ENCODE measurements around the gene KIF3A.

Gene KIF3A

DNA sequence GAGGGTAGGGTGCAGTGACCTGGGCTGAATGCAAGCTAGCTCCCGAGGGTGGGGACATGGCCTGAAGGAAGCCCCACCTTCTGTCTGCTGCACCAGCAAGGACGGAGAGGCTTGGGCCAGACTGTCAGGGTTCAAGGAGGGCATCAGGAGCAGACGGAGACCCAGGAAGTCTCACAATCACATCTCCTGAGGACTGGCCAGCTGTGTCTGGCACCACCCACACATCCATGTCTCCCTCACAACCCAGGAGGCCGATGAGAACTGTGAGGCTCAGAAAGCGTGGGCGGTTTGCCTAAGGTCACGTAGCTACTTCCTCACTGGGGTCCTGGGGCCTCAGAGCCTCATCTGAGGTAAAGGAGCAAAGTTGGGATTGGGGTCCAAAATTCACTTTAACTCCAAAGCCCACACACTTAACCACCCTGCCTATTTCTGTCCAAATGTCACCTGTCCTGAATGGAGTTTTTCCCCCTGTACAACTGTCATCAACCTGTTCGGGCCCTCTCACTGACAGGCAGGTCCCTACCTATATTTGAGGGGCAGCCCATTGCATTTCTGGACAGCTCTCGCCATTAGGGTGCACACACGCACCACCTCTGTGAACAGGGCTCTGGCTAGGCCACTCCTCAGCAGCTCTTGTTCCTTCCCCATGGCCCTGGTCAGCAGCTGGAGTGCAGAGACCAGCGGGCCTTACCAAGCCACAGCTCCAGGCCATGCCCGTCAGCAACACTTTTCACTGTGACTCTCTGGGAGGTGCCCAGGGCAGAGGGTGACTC, 75.9 kb downstream of the KIF3A start:
- no peak overlapping the region for H3K4me3 ChIP-seq (ENCODE audit: control insufficient read depth, low read depth, low read length)
- DNase-seq (ENCODE audit: low read depth), result peak; percentile 15
- TF ChIP-seq, protein P1, sequence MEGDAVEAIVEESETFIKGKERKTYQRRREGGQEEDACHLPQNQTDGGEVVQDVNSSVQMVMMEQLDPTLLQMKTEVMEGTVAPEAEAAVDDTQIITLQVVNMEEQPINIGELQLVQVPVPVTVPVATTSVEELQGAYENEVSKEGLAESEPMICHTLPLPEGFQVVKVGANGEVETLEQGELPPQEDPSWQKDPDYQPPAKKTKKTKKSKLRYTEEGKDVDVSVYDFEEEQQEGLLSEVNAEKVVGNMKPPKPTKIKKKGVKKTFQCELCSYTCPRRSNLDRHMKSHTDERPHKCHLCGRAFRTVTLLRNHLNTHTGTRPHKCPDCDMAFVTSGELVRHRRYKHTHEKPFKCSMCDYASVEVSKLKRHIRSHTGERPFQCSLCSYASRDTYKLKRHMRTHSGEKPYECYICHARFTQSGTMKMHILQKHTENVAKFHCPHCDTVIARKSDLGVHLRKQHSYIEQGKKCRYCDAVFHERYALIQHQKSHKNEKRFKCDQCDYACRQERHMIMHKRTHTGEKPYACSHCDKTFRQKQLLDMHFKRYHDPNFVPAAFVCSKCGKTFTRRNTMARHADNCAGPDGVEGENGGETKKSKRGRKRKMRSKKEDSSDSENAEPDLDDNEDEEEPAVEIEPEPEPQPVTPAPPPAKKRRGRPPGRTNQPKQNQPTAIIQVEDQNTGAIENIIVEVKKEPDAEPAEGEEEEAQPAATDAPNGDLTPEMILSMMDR (conservative IDR thresholded peaks at IDR 0.05; ENCODE audit: control insufficient read depth, insufficient read depth, low read depth, low read length), result no peak

GRCh38 chr5:132659598-132660493, 77.5 kb downstream of the KIF3A start:
- TF ChIP-seq, protein P1 (conservative IDR thresholded peaks at IDR 0.05; ENCODE audit: control insufficient read depth, insufficient read depth, low read depth, low read length), result no peak
- no peak overlapping the region for H3K4me3 ChIP-seq (ENCODE audit: control insufficient read depth, low read depth, low read length)
- DNase-seq (ENCODE audit: low read depth), result no peak

GRCh38 chr5:132658381-132659302, 78.7 kb downstream of the KIF3A start:
- DNase-seq (ENCODE audit: low read depth), result no peak
- no peak overlapping the region for H3K4me3 ChIP-seq (ENCODE audit: control insufficient read depth, low read depth, low read length)
- TF ChIP-seq, protein P1 (conservative IDR thresholded peaks at IDR 0.05; ENCODE audit: control insufficient read depth, insufficient read depth, low read depth, low read length), result no peak

GRCh38 chr5:132657676-132658380, 79.5 kb downstream of the KIF3A start, which contains the start of gene IL13:
TSS of gene IL13 (plus strand) at chr5:132658173. CDS start at chr5:132658187, 14 bp downstream.
- DNase-seq (ENCODE audit: low read depth), result no peak
- TF ChIP-seq, protein P1 (conservative IDR thresholded peaks at IDR 0.05; ENCODE audit: control insufficient read depth, insufficient read depth, low read depth, low read length), result no peak

GRCh38 chr5:132656774-132657355, 80.5 kb downstream of the KIF3A start:
- H3K4me3 ChIP-seq (ENCODE audit: control insufficient read depth, low read depth, low read length), result peak overlapping the region; percentile 24
- TF ChIP-seq, protein P1 (conservative IDR thresholded peaks at IDR 0.05; ENCODE audit: control insufficient read depth, insufficient read depth, low read depth, low read length), result no peak
- no peak for DNase-seq (ENCODE audit: low read depth)

More at GRCh38 chr5:132657676-132658380, 79.5 kb downstream of the KIF3A start, which contains the start of gene IL13:
- H3K4me3 ChIP-seq (ENCODE audit: control insufficient read depth, low read depth, low read length), result no peak within 1 kb of the TSS
